K562 (cell line): Measurements from ENCODE around the gene DMRT2. TPM values are rescaled to one million over a fixed set of nuclear protein-coding genes. Genes with fewer than 3 reads are reported as not detected.

ENCODE experiments used
- ATAC-seq: fragments of 200-7000 bp; cut with Tn5 transposase; 3 replicates; pipeline ENCODE4 v1.9.1; 2020; ENCODE audit warnings: moderate library complexity
- BruUV-seq: library from RNA; stranded (reverse); fragments of 400-500 nt; replicated peaks from 2 replicates; lab custom pipeline; 2021; lab: Mats Ljungman, UMichigan
- CTCF ChIA-PET: fragments of 300-600 bp; formaldehyde crosslinking; extraction: SDS; loops from one replicate; lab custom pipeline; 2021; ENCODE audit warnings: low intra/inter-chr PET ratio; lab: Yijun Ruan, JAX
- POLR2A ChIA-PET: fragments of 300-600, 350-650 bp; sonication (Branson Sonifier 250); formaldehyde crosslinking; extraction: SDS; loops from one replicate; lab custom pipeline; 2021; ENCODE audit warnings: antibody characterized with exemption, inconsistent platforms; lab: Yijun Ruan, JAX
- DNase-seq, 4 experiments: peaks; one replicate each; pipeline versions ENCODE4 v3.0.0 to v3.0.0-alpha.2; 2011 to 2018; ENCODE audit warnings: low spot score in 3 of 4, mixed read lengths in 3 of 4; ENCODE audit errors: extremely low read depth in 1 of 4
- FAIRE-seq: peaks from 2 replicates; lab custom pipeline; 2011; peaks lifted over from hg19 to GRCh38; lab: Jason Lieb, UNC
- H2AFZ ChIP-seq: 2 replicates; pipeline ENCODE4 v1.6.0; 2011; ENCODE audit warnings: low read depth, low read length, control low read depth, inconsistent platforms
- H3K27ac ChIP-seq: fragments of 200-600 bp; 3 replicates; pipeline ENCODE4 v1.8.0; 2011; ENCODE audit warnings: low read depth, mild to moderate bottlenecking, control low read depth, inconsistent platforms, low read length, moderate library complexity, mixed read lengths; ENCODE audit errors: extremely low read depth
- H3K27me3 ChIP-seq, 2 experiments: fragments of 300-600 bp in 1 of 2; 2 replicates in 1 of 2; 3 replicates in 1 of 2; pipeline versions ENCODE4 v1.6.0 to v1.8.0; 2011; ENCODE audit warnings: inconsistent platforms in 2 of 2, low read length in 2 of 2, mild to moderate bottlenecking in 1 of 2, mixed read lengths in 1 of 2, moderate library complexity in 1 of 2; ENCODE audit not compliant: control insufficient read depth in 2 of 2, insufficient read depth in 2 of 2
- H3K36me3 ChIP-seq: fragments of 300-600 bp; 3 replicates; pipeline ENCODE4 v1.8.0; 2011; ENCODE audit warnings: mild to moderate bottlenecking, low read length, inconsistent platforms; ENCODE audit not compliant: control insufficient read depth, insufficient read depth
- H3K4me1 ChIP-seq, 2 experiments: fragments of 200-600 bp in 1 of 2; replicated peaks in 1 of 2; 2 replicates in 1 of 2; 3 replicates in 1 of 2; pipeline versions ENCODE4 v1.5.1 to v1.8.0; 2011; ENCODE audit warnings: inconsistent platforms in 2 of 2, low read length in 2 of 2, mild to moderate bottlenecking in 1 of 2, mixed read lengths in 1 of 2, moderate library complexity in 1 of 2; ENCODE audit not compliant: control insufficient read depth in 2 of 2, insufficient read depth in 2 of 2
- H3K4me2 ChIP-seq: 2 replicates; pipeline ENCODE4 v1.6.1; 2011; ENCODE audit warnings: low read length, control low read depth, inconsistent platforms, mixed read lengths; ENCODE audit not compliant: insufficient read depth
- H3K4me3 ChIP-seq: fragments of 200-600 bp; sonication (generic), shearing (Covaris generic); 2 replicates; pipeline ENCODE4 v1.5.1; 2016; ENCODE audit warnings: control low read depth, inconsistent platforms
- H3K79me2 ChIP-seq: fragments of 200-600 bp; 3 replicates; pipeline ENCODE4 v1.8.0; 2011; ENCODE audit warnings: low read length, inconsistent platforms; ENCODE audit not compliant: control insufficient read depth, insufficient read depth
- H3K9ac ChIP-seq, 2 experiments: 2 replicates each; pipeline versions ENCODE4 v1.6.0 to v1.6.1; 2011; ENCODE audit warnings: low read depth in 2 of 2, low read length in 2 of 2, control low read depth in 1 of 2, inconsistent platforms in 1 of 2, mild to moderate bottlenecking in 1 of 2, mixed read lengths in 1 of 2; ENCODE audit not compliant: insufficient read depth in 1 of 2
- H3K9me1 ChIP-seq: one replicate; pipeline ENCODE4 v1.6.0; 2011; ENCODE audit warnings: inconsistent platforms, mild to moderate bottlenecking, low read length, moderate library complexity; ENCODE audit not compliant: control insufficient read depth, insufficient read depth
- H3K9me3 ChIP-seq: replicated peaks from 2 replicates; pipeline ENCODE4 v1.5.1; 2011; ENCODE audit warnings: low read depth, low read length, inconsistent platforms; ENCODE audit not compliant: control insufficient read depth, insufficient read depth
- H4K20me1 ChIP-seq: replicated peaks from 2 replicates; pipeline ENCODE4 v1.6.1; 2011; ENCODE audit warnings: low read length, inconsistent platforms, mixed read lengths; ENCODE audit not compliant: control insufficient read depth, insufficient read depth
- BCL6 ChIP-seq: fragments of 250-450 bp; sonication (Bioruptor Pico); IDR thresholded peaks from 2 replicates; pipeline ENCODE4 v1.4.0; 2020
- BCOR ChIP-seq: fragments of 450-650 bp; IDR thresholded peaks from 2 replicates; pipeline ENCODE4 v1.6.1; 2016
- CEBPB ChIP-seq: fragments of 450-650 bp; IDR thresholded peaks from 2 replicates; pipeline ENCODE4 v1.6.1; 2016; ENCODE audit warnings: missing genetic modification characterization, missing compliant biosample characterization
- EGR1 ChIP-seq: fragments of 450-650 bp; conservative IDR thresholded peaks from 2 replicates; pipeline ENCODE4 v1.6.1; 2017; ENCODE audit warnings: mild to moderate bottlenecking
- ETV1 ChIP-seq: fragments of 450-650 bp; conservative IDR thresholded peaks from 2 replicates; pipeline ENCODE4 v1.6.1; 2016; ENCODE audit warnings: missing genetic modification characterization, control low read depth, low read depth, missing compliant biosample characterization
- FOXJ2 ChIP-seq: fragments of 200-800 bp; sonication (Bioruptor generic); IDR thresholded peaks from 2 replicates; pipeline ENCODE4 v1.6.1; 2016; ENCODE audit warnings: missing genetic modification characterization, missing compliant biosample characterization
- HLTF ChIP-seq: fragments of 450-650 bp; IDR thresholded peaks from 2 replicates; pipeline ENCODE4 v1.6.1; 2016
- MBD1 ChIP-seq: fragments of 250-450 bp; sonication (Bioruptor Pico); IDR thresholded peaks from 2 replicates; pipeline ENCODE4 v1.8.0; 2022; ENCODE audit warnings: inconsistent platforms
- MCM7 ChIP-seq, 2 experiments: fragments of 450-650 bp; IDR thresholded peaks; 2 replicates each; pipeline ENCODE4 v1.6.1; 2016 to 2018
- NCOR1 ChIP-seq: fragments of 450-650 bp; IDR thresholded peaks from 2 replicates; pipeline ENCODE4 v1.6.1; 2016; ENCODE audit warnings: mild to moderate bottlenecking, moderate library complexity
- PBX2 ChIP-seq, 2 experiments: IDR thresholded peaks in 1 of 2; conservative IDR thresholded peaks in 1 of 2; 2 replicates each; pipeline ENCODE4 v1.6.1; 2016; ENCODE audit warnings: low read depth in 2 of 2, mild to moderate bottlenecking in 1 of 2, missing compliant biosample characterization in 1 of 2, missing genetic modification characterization in 1 of 2, moderate library complexity in 1 of 2
- RFX7 ChIP-seq: fragments of 250-450 bp; sonication (Bioruptor Pico); IDR thresholded peaks from 2 replicates; pipeline ENCODE4 v1.5.1; 2021; ENCODE audit warnings: mild to moderate bottlenecking
- TBP ChIP-seq: optimal IDR thresholded peaks from 2 replicates; pipeline ENCODE3; 2011; ENCODE audit warnings: low read depth, low read length, improper control_type of control experiment
- TCFL5 ChIP-seq: fragments of 250-450 bp; sonication (Bioruptor Pico); conservative IDR thresholded peaks from 2 replicates; pipeline ENCODE4 v1.6.1; 2021; ENCODE audit warnings: mild to moderate bottlenecking, moderate library complexity, matching md5 sums
- TEAD2 ChIP-seq: fragments of 450-650 bp; IDR thresholded peaks from 2 replicates; pipeline ENCODE4 v1.6.1; 2016; ENCODE audit warnings: missing genetic modification characterization, control low read depth, missing compliant biosample characterization
- ZNF121 ChIP-seq: sonication (generic); formaldehyde crosslinking; conservative IDR thresholded peaks from 2 replicates; pipeline ENCODE4 v1.8.0; 2022; ENCODE audit warnings: missing genetic modification reagents
- ZNF253 ChIP-seq: fragments of 250-450 bp; sonication (Bioruptor Pico); conservative IDR thresholded peaks from 2 replicates; pipeline ENCODE4 v1.6.1; 2021; ENCODE audit warnings: mild to moderate bottlenecking
- ZNF449 ChIP-seq: fragments of 250-450 bp; sonication (Bioruptor Pico); IDR thresholded peaks from 2 replicates; pipeline ENCODE4 v1.8.0; 2022; ENCODE audit warnings: moderate library complexity, mild to moderate bottlenecking, inconsistent platforms
- ZNF77 ChIP-seq: fragments of 250-450 bp; sonication (Bioruptor Pico); IDR thresholded peaks from 2 replicates; pipeline ENCODE4 v1.5.0; 2020
- WGBS: fragments of 100-300 bp; shearing (Covaris generic); methylation state at CpG from one replicate; pipeline ENCODE4 v1.1.6; 2016; ENCODE audit warnings: low coverage, mixed read lengths; ENCODE audit not compliant: insufficient coverage; ENCODE audit errors: missing lambda C conversion rate; 5-methylcytosine and 5-hydroxymethylcytosine counted together
- in situ Hi-C: fragments of 300-500 bp; cut with MboI; formaldehyde crosslinking; loops from 4 replicates; pipeline ENCODE4 v1.15.0; 2018; ENCODE audit warnings: inconsistent platforms, mixed read lengths
- intact Hi-C: fragments of 100-400 bp; cut with micrococcal nuclease; formaldehyde crosslinking; loops from 2 replicates; pipeline ENCODE4 v1.14.2; 2022
- polyA plus RNA-seq, 8 experiments: library from polyadenylated mRNA; depleted of rRNA in 4 of 8; stranded (reverse) in 5 of 8; unstranded in 3 of 8; fragments of >200 nt; fragmentation: Nextera tagmentation in 2 of 8; fragmentation: Illumina TruSeq in 1 of 8; extraction: Ambion mirVana in 2 of 8; extraction: Trizol in 1 of 8; gene quantifications; 2 replicates each; pipeline versions ENCODE4 v1.2.1 to v1.2.3, GENCODE V29; 2011 to 2014; ENCODE audit warnings: inconsistent platforms in 1 of 8, missing spikeins in 1 of 8
- total RNA-seq, 7 experiments: library from RNA; depleted of rRNA in 6 of 7; stranded (reverse); fragments of >200 nt in 6 of 7; fragmentation: Illumina TruSeq in 2 of 7; extraction: Trizol in 2 of 7; gene quantifications; 2 replicates each; pipeline versions ENCODE4 v1.2.1 to v1.2.3, GENCODE V29; 2011 to 2021; ENCODE audit warnings: low replicate concordance in 1 of 7

Gene DMRT2
- total and polyA plus RNA-seq, 9 of the 15 experiments (the other 6 are each of a cell fraction or from before 2014, with no cell fraction given), result not detected

GRCh38 chr9:1046639-1047572 lies 3.3 kb upstream of the DMRT2 start:
- intact Hi-C loops, result no loop called here
- no peaks in the 10 kb centered on the region for H3K9me1 ChIP-seq
- FAIRE-seq (no peak), DNase-seq (no peak), ATAC-seq (no peak)
- H3K27me3 ChIP-seq, result peaks cover 0 to 32% of the 10 kb centered on the region in 2 experiments; a peak in 4 of 5 replicates
- H3K27ac ChIP-seq, result no peak overlapping the region
- TF ChIP-seq BCOR (no peak), TCFL5 (CRISPR knock-in tag) (no peak), TBP (no peak), TEAD2 (tag) (no peak), ZNF77 (CRISPR knock-in tag) (no peak), ZNF449 (CRISPR knock-in tag) (no peak), MBD1 (CRISPR knock-in tag) (no peak), BCL6 (no peak), EGR1 (no peak), RFX7 (CRISPR knock-in tag) (no peak), MCM7 (IDR thresholded peaks at IDR 0.05) (no peak), NCOR1 (no peak), ZNF253 (CRISPR knock-in tag) (no peak), HLTF (no peak), ZNF121 (CRISPR knock-in tag) (no peak), PBX2 (CRISPR knock-in tag; IDR thresholded peaks at IDR 0.05; ENCODE audit: low read depth) (no peak), PBX2 (tag; conservative IDR thresholded peaks at IDR 0.05; ENCODE audit: low read depth) (no peak), FOXJ2 (tag) (no peak), CEBPB (no peak), ETV1 (tag) (no peak)
- no peak overlapping the region for H3K4me3 ChIP-seq
- H3K9ac ChIP-seq, result no peak overlapping the region
- no peaks in the 10 kb centered on the region for H3K9me3 ChIP-seq
- ChIA-PET CTCF (no interaction called here), POLR2A (no interaction called here)
- no peaks in the 10 kb centered on the region for H4K20me1 ChIP-seq
- in situ Hi-C loops, result no loop called here
- H3K4me1 ChIP-seq, result no peaks in the 10 kb centered on the region; a peak in 1 of 5 replicates
- WGBS, result under 1% methylated on average over 35 of the region's 36 CpGs
- H3K4me2 ChIP-seq, result no peak overlapping the region
- H3K36me3 ChIP-seq, result no peaks in the 10 kb centered on the region
- no peaks in the 10 kb centered on the region for H3K79me2 ChIP-seq
- no TSS peak for BruUV-seq
- H2AFZ ChIP-seq, result no peak overlapping the region
